Upper lobe of right lung (tissue), 1 donor: ENCODE measurements around the gene GMDS. TPM values are rescaled to one million over a fixed set of nuclear protein-coding genes. Genes with fewer than 3 reads are reported as not detected.

Source experiments
- ATAC-seq: fragments of 200-7000 bp; cut with Tn5 transposase; one replicate; pipeline ENCODE4 v1.9.1; 2020; ENCODE audit warnings: mild to moderate bottlenecking, moderate library complexity
- DNase-seq: peaks from one replicate; pipeline ENCODE4 v3.0.0-alpha.2; 2020
- H3K27ac ChIP-seq: fragments of 200-600 bp; one replicate; pipeline ENCODE4 v1.8.0; 2022
- H3K27me3 ChIP-seq: fragments of 200-600 bp; one replicate; pipeline ENCODE4 v1.8.0; 2022; ENCODE audit warnings: mild to moderate bottlenecking
- H3K36me3 ChIP-seq: fragments of 200-600 bp; one replicate; pipeline ENCODE4 v1.8.0; 2022
- H3K4me1 ChIP-seq: fragments of 200-600 bp; one replicate; pipeline ENCODE4 v1.8.0; 2022
- H3K4me3 ChIP-seq: fragments of 200-600 bp; one replicate; pipeline ENCODE4 v1.8.0; 2022; ENCODE audit warnings: mild to moderate bottlenecking
- H3K9me3 ChIP-seq: fragments of 200-600 bp; one replicate; pipeline ENCODE4 v1.8.0; 2022
- CTCF ChIP-seq: fragments of 200-600 bp; IDR thresholded peaks from one replicate; pipeline ENCODE4 v1.8.0; 2022; ENCODE audit warnings: antibody characterized with exemption
- intact Hi-C: fragments of 100-400 bp; cut with DNase I; formaldehyde crosslinking; loops from one replicate; pipeline ENCODE4 v1.11.0; 2022
- total RNA-seq: library from RNA; stranded (reverse); fragmentation: NEBNext Ultra II Directional; extraction: Animal tissue kit (Norgen Biotek cat#: 25700); gene quantifications from one replicate; pipeline ENCODE4 v1.2.1, GENCODE V29; 2021
- donor health status: DM: no; HTN: yes; CAD: no; lungs with severe emphysema.

GMDS gene
- total RNA-seq, 1 donor from 2014 or later, result 12.2 TPM

GRCh38 chr6:2196079-2196679 is 49.2 kb downstream of the GMDS start:
- peaks cover 9% of the 10 kb centered on the region for H3K4me1 ChIP-seq
- no peak for DNase-seq
- H3K4me3 ChIP-seq, result no peak overlapping the region

GRCh38 chr6:2194643-2195042 is 50.8 kb downstream of the GMDS start:
- ATAC-seq, result no peak

More at GRCh38 chr6:2196079-2196679, 49.2 kb downstream of the GMDS start:
- H3K27me3 ChIP-seq, result no peaks in the 10 kb centered on the region
- no peak overlapping the region for H3K27ac ChIP-seq
- ATAC-seq, result peak; percentile 93
- peak; percentile 84 for TF ChIP-seq CTCF
- H3K9me3 ChIP-seq, result no peaks in the 10 kb centered on the region
- intact Hi-C loops, result loop anchor here (10.0 kb wide), 1 partner anchor 591 kb away; the partner anchor contains the start of gene FOXC1
- no peaks in the 10 kb centered on the region for H3K36me3 ChIP-seq

DNA sequence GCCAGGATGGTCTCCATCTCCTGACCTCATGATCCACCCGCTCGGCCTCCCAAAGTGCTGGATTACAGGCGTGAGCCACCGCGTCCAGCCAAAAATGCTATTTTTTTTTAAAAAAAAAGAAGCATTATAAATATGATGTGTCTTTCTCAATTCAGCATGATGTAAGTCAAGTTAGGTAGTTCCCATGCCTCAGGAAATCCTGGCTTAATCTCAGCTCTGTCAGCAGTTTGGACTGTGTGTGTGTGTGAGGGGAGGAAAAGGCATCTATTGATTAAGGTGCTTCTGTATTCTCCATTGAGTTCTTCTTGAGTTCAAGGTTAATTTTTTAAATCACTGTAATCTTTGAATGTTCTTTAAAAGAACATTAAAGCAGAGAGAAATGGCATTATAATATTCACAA is 51.5 kb downstream of the GMDS start:
- H3K9me3 ChIP-seq, result no peaks in the 10 kb centered on the region
- no peak for DNase-seq
- ATAC-seq, result no peak
- H3K4me1 ChIP-seq, result peaks cover 9% of the 10 kb centered on the region
- no peak overlapping the region for H3K27ac ChIP-seq
- TF ChIP-seq CTCF, result no peak
- H3K36me3 ChIP-seq, result no peaks in the 10 kb centered on the region
- H3K4me3 ChIP-seq, result no peak overlapping the region
- H3K27me3 ChIP-seq, result no peaks in the 10 kb centered on the region
- intact Hi-C loops, result loop anchor here (10.0 kb wide), 1 partner anchor 589 kb away; the partner anchor contains the start of gene FOXC1

More at GRCh38 chr6:2194643-2195042, 50.8 kb downstream of the GMDS start:
- DNase-seq, result no peak
- Histone ChIP-seq H3K4me3 (no peak overlapping the region), H3K27me3 (no peaks in the 10 kb centered on the region), H3K36me3 (no peaks in the 10 kb centered on the region), H3K27ac (no peak overlapping the region), H3K4me1 (peaks cover 9% of the 10 kb centered on the region), H3K9me3 (no peaks in the 10 kb centered on the region)
- intact Hi-C loops, result loop anchor here (10.0 kb wide), 1 partner anchor 590 kb away; the partner anchor contains the start of gene FOXC1
- no peak for TF ChIP-seq CTCF

GRCh38 chr6:2192976-2193375 is 52.4 kb downstream of the GMDS start:
- intact Hi-C loops, result loop anchor here (10.0 kb wide), 1 partner anchor 588 kb away; the partner anchor contains the start of gene FOXC1
- peak; percentile 54 for ATAC-seq

DNA sequence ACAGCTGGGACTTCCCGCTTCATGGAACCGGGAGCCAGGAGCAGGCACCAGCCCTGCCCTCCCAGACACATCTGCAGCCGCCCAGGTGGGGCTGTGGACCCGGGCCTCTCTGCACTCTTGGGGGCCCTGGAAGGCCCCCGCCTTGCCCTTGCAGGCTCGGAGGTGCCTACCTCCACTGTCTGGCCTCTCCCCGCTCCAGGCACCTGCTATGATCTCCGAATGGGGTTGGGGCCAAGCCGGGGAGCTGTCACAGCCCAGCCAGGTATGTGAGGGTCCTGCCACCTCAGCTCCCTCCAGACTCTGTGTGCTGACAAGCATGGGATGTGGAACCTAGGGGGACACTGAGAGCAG is 54.0 kb downstream of the GMDS start:
- DNase-seq (no peak), ATAC-seq (no peak)
- intact Hi-C loops, result loop anchor here (10.0 kb wide), 1 partner anchor 587 kb away; the partner anchor contains the start of gene FOXC1
- no peak overlapping the region for H3K27ac ChIP-seq
- H3K36me3 ChIP-seq, result no peaks in the 10 kb centered on the region
- H3K9me3 ChIP-seq, result no peaks in the 10 kb centered on the region
- TF ChIP-seq CTCF, result no peak
- H3K27me3 ChIP-seq, result no peaks in the 10 kb centered on the region
- peaks cover 2% of the 10 kb centered on the region for H3K4me1 ChIP-seq
- no peak overlapping the region for H3K4me3 ChIP-seq

More at GRCh38 chr6:2192976-2193375, 52.4 kb downstream of the GMDS start:
- H3K36me3 ChIP-seq, result no peaks in the 10 kb centered on the region
- H3K27me3 ChIP-seq, result no peaks in the 10 kb centered on the region
- H3K4me3 ChIP-seq, result no peak overlapping the region
- DNase-seq, result no peak
- no peak for TF ChIP-seq CTCF
- no peaks in the 10 kb centered on the region for H3K9me3 ChIP-seq
- H3K4me1 ChIP-seq, result peaks cover 9% of the 10 kb centered on the region
- H3K27ac ChIP-seq, result no peak overlapping the region
